ENCODE measurements around the gene NPDC1. TPM values are rescaled to one million over a fixed set of nuclear protein-coding genes. Genes with fewer than 3 reads are reported as not detected.
"Not testable (repeated sequence)": the region's sequence is repeated elsewhere in the genome, so short reads cannot be mapped to it uniquely, and the experiment has no call there.

The NPDC1 gene
- total RNA-seq, 1 experiment from 2014 or later = 17.4 TPM

- no peak for DNase-seq (ENCODE audit: low read depth)
Measured at GRCh38 chr9:137040568-137040967, 5.4 kb downstream of the NPDC1 start.

GRCh38 chr9:137039611-137040366 lies 6.2 kb downstream of the NPDC1 start:
- DNase-seq (ENCODE audit: low read depth) = no peak

GRCh38 chr9:137038916-137039315 lies 7.1 kb downstream of the NPDC1 start:
- DNase-seq (ENCODE audit: low read depth) = no peak

DNA sequence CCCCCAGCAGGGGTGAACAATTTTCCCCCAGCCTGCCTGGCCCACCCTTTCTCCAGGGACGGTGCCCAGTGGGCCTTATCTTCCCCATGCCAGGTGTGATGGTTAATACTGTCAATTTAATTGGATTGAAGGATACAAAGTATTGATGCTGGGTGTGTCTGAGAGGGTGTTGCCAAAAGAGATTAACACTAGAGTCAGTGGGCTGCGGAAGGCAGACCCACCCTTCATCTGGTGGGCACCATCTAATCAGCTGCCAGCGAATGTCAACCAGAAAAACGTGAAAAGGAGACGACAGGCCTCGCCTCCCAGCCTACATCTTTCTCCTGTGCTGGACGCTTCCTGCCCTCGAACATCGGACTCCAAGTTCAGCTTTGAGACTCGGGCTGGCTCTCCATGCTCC lies 8.5 kb downstream of the NPDC1 start:
- DNase-seq (ENCODE audit: low read depth) = no peak

DNA sequence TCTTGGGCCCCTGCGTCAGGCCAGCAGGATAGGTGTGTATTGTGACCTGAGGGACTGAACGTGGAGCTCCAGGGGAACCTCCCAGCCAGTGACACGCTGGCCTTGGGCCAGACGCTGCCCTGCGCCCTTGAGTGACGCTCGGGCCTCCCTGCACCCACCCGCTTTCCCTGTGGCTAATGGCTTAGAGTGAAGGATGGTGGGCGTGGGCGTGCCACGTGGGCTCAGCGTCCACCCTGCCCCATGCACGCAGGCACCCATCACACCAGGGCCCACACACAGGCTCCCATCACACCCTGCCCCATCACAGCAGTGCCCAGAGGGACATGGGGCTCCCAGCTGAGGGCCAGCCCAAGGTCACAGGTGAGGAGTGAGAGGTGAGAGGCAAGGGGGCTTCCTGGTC lies 8.9 kb downstream of the NPDC1 start:
- DNase-seq (ENCODE audit: low read depth) = no peak

DNA sequence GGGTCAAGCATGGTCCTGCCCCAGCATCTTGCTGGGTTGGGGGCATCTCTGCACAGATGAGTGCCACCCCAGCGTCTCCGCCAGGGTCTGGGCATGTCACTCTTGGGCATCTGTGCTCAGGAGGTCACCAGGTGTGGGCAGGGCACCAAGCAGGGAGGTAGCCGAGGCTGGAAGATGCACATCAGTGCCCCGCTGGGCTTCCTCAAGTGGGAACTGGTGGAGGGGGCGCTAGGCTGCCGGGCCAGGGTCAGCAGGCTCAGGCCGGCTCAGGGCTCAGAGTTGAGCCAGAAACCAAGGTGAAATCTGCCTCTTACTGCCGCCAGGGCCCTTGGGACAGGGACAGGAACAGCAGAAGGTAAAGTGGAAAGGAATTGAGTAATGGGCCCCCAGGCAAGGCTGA lies 10.0 kb downstream of the NPDC1 start:
- no peak for DNase-seq (ENCODE audit: low read depth)

DNA sequence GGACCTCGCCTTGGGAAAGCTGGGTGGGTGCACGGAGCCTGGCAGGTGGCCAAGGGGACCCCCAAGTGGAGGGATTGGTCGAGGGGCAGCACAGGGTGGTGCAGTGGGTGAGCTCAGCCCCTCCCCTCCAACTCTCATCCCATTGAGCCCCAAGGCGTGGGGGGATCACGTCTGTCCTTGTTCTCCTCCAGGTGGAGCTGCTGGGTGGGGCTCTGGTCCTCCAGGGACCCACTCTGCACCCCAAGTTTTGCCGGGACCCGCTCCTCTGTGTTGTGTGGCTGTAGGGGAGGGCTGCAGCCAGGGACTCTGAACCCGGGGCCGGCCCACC lies 10.5 kb downstream of the NPDC1 start:
- DNase-seq (ENCODE audit: low read depth) = no peak

- DNase-seq (ENCODE audit: low read depth) = peak; percentile 92
Measured at GRCh38 chr9:137034709-137035506, 11.1 kb downstream of the NPDC1 start.

GRCh38 chr9:137034039-137034708 lies 11.8 kb downstream of the NPDC1 start:
- DNase-seq (ENCODE audit: low read depth) = peak; percentile 45

DNA sequence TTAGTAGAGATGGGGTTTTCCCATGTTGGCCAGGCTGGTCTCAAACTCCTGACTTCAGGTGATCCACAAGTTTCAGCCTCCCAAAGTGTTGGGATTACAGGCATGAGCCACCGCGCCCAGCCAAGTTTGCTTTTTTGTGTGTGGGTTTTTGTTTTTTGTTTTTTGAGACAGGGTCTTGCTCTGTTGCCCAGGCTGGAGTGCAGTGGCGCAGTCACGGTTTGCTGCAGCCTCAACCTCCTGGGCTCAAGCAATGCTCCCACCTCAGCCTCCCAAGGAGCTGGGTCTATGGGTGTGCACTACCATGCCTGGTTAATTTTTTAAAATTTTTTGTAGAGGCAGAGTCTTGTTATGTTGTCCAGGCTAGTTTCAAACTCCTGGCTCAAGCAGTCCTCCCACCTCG lies 12.5 kb downstream of the NPDC1 start:
- not testable (repeated sequence) for DNase-seq (ENCODE audit: low read depth)

- no peak for DNase-seq (ENCODE audit: low read depth)
Measured at GRCh38 chr9:137032858-137033257, 13.1 kb downstream of the NPDC1 start.

- DNase-seq (ENCODE audit: low read depth) = no peak
Measured at GRCh38 chr9:137031904-137032640, 13.9 kb downstream of the NPDC1 start, which contains the start of gene FUT7. Gene FUT7, minus strand, starts transcription at chr9:137032088. Its CDS starts 97 bp downstream, at chr9:137031991.

GRCh38 chr9:137030538-137031527 lies 15.1 kb downstream of the NPDC1 start:
- no peak for DNase-seq (ENCODE audit: low read depth)

GRCh38 chr9:137030006-137030405 lies 16.0 kb downstream of the NPDC1 start:
- DNase-seq (ENCODE audit: low read depth) = no peak

- peak; percentile 82 for DNase-seq (ENCODE audit: low read depth)
Measured at GRCh38 chr9:137029058-137029936, 16.7 kb downstream of the NPDC1 start.

- DNase-seq (ENCODE audit: low read depth) = peak; percentile 76
Measured at GRCh38 chr9:137028263-137029057, 17.5 kb downstream of the NPDC1 start.

- peak; percentile 41 for DNase-seq (ENCODE audit: low read depth)
Measured at GRCh38 chr9:137027369-137028262, 18.4 kb downstream of the NPDC1 start, which contains the start of gene ABCA2. Gene ABCA2, minus strand, starts transcription at chr9:137028237. Its CDS starts 97 bp downstream, at chr9:137028140.

DNA sequence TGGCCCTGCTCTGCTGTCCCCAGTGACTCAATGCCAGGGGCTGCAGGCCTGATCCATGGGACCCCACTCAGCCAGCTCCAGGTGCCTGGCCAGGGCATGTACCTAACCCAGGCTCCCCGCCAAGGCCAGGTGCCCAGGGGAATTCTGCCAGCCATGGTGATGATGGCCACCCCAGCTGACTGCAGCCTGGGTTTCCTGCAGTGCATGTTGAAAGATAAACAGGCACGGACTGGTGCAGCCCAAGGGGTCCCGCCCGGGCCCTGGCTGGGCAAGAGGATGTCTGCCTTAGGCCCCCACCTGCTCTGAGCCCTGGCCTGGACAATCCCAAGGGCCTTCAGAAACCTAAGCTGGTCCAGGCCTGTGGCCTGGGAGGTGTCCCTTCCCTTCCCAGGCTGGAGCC lies 19.1 kb downstream of the NPDC1 start:
- no peak for DNase-seq (ENCODE audit: low read depth)
